Progenitor cell of endocrine pancreas (in vitro differentiated cells): ENCODE measurements around the gene GPS1. TPM values are rescaled to one million over a fixed set of nuclear protein-coding genes. Genes with fewer than 3 reads are reported as not detected.

Experiments used
- DNase-seq: peaks from one replicate; pipeline ENCODE4 v3.0.0; 2021; ENCODE audit warnings: low spot score; ENCODE audit not compliant: unreplicated experiment
- H3K27ac Mint-ChIP-seq: 2 replicates; pipeline ENCODE4 v1.8.0; 2021; ENCODE audit warnings: mild to moderate bottlenecking, moderate library complexity, mixed read lengths
- H3K27me3 Mint-ChIP-seq: 2 replicates; pipeline ENCODE4 v1.8.0; 2021; ENCODE audit warnings: mixed read lengths
- H3K36me3 Mint-ChIP-seq: 2 replicates; pipeline ENCODE4 v1.8.0; 2022; ENCODE audit warnings: mixed read lengths; ENCODE audit not compliant: insufficient read depth
- H3K4me1 Mint-ChIP-seq: 2 replicates; pipeline ENCODE4 v1.8.0; 2021; ENCODE audit warnings: low read depth, mixed read lengths
- H3K4me3 Mint-ChIP-seq: 2 replicates; pipeline ENCODE4 v1.8.0; 2021; ENCODE audit warnings: low read depth, mild to moderate bottlenecking, moderate library complexity, mixed read lengths
- H3K9me3 Mint-ChIP-seq: 2 replicates; pipeline ENCODE4 v1.8.0; 2021; ENCODE audit warnings: low read depth, mixed read lengths
- total RNA-seq: library from RNA; stranded (reverse); gene quantifications from 2 replicates; pipeline ENCODE4 v1.2.1, GENCODE V29; 2021
- TF ChIP-seq, protein P1 (sequence below): fragments of 200-600 bp; sonication (generic); IDR thresholded peaks from one replicate; pipeline ENCODE4 v1.5.0; 2021; ENCODE audit warnings: antibody characterized with exemption, mild to moderate bottlenecking; ENCODE audit not compliant: unreplicated experiment

The GPS1 gene
- total RNA-seq, 1 donor from 2014 or later = 137 TPM

DNA sequence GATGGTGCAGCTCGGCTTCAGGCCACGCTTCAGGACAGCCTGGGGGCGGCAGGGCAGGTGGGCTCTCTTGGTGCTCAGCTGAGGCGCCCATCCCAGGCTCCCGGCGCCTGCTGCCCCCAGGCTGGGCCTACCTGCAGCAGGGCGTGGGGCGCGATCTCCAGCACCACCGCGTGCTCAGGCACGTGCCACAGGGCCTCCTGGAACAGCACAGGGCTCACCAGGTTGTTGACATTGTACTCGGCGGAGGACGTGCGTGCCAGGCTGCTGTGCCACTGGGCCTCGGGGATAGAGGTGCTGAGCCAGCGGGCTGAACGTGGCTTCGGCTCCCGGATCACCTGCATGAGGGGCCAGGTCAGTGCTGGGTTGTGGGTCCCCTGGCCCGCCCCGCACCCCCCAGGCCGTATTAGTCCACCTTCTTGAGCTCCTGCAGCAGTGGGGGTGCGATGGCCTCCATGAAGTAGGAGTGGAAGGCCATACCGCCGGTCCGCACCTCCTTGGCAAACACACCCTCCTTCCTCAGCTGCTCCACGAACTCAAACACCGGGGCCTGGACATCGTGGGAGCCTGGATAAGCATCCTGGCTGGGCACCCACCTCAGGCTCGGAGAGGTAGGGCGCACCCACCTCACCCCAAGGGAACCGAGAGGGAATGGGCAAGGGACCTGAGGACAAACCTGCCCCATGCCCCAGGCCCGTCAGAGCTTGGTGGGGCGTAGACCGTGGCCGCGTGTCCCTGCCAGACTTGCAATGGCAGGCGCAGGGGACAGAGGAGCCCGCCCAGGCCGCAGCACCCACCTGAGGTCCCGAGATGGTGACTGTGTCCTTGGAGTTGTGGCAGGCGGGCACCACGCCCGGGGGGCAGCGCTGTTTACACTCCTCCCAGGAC is 37.4 kb downstream of the GPS1 start:
- Mint-ChIP-seq H3K27me3 (no peaks in the 10 kb centered on the region), H3K9me3 (no peaks in the 10 kb centered on the region), H3K4me1 (no peaks in the 10 kb centered on the region), H3K4me3 (no peak overlapping the region), H3K36me3 (peaks cover 3% of the 10 kb centered on the region), H3K27ac (no peak overlapping the region)
- TF ChIP-seq, protein P1, sequence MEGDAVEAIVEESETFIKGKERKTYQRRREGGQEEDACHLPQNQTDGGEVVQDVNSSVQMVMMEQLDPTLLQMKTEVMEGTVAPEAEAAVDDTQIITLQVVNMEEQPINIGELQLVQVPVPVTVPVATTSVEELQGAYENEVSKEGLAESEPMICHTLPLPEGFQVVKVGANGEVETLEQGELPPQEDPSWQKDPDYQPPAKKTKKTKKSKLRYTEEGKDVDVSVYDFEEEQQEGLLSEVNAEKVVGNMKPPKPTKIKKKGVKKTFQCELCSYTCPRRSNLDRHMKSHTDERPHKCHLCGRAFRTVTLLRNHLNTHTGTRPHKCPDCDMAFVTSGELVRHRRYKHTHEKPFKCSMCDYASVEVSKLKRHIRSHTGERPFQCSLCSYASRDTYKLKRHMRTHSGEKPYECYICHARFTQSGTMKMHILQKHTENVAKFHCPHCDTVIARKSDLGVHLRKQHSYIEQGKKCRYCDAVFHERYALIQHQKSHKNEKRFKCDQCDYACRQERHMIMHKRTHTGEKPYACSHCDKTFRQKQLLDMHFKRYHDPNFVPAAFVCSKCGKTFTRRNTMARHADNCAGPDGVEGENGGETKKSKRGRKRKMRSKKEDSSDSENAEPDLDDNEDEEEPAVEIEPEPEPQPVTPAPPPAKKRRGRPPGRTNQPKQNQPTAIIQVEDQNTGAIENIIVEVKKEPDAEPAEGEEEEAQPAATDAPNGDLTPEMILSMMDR = no peak
- DNase-seq = no peak

DNA sequence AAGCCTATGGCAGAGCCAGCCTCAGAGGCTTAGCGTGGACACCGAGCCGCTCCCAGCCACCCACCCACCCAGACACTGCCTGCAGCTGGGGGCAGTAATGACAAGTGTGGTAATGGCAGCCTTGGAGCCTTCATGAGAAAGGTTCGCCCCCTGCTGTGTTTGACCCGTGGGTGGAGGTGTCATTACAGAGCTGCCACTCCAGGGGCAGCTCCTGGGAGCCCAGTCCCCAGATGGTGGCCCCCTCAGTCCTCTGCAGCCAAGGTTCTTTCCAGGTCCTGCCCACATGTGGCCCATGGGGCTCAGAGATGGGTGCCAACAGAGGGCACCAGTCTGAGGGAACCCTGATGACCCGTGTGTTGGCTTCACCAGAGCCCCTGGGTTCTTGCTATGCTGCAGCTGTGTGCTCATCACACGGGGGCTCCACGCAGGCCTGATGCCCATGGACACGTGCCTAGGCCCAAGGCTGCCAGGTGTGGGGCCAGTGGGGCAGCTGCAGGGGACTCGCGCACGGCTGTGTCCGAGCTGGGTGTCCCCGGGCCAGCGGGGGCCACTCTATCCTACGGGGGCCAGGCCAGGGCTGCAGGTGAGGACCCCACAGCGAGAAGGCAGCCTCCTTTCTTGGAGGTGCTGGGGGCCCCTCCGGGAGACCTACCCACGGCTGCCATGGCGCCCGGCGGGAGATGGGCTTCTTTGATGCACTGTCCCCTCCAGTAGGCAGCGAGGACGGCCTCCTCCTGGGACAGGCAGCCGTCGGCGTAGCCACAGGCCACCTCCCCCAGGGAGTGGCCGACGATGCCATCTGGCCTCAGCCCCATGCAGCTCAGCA is 38.2 kb downstream of the GPS1 start:
- no peak overlapping the region for H3K4me3 Mint-ChIP-seq
- no peaks in the 10 kb centered on the region for H3K36me3 Mint-ChIP-seq
- no peaks in the 10 kb centered on the region for H3K27me3 Mint-ChIP-seq
- TF ChIP-seq, protein P1 = no peak
- no peak overlapping the region for H3K27ac Mint-ChIP-seq
- no peaks in the 10 kb centered on the region for H3K4me1 Mint-ChIP-seq
- no peak for DNase-seq
- no peaks in the 10 kb centered on the region for H3K9me3 Mint-ChIP-seq

DNA sequence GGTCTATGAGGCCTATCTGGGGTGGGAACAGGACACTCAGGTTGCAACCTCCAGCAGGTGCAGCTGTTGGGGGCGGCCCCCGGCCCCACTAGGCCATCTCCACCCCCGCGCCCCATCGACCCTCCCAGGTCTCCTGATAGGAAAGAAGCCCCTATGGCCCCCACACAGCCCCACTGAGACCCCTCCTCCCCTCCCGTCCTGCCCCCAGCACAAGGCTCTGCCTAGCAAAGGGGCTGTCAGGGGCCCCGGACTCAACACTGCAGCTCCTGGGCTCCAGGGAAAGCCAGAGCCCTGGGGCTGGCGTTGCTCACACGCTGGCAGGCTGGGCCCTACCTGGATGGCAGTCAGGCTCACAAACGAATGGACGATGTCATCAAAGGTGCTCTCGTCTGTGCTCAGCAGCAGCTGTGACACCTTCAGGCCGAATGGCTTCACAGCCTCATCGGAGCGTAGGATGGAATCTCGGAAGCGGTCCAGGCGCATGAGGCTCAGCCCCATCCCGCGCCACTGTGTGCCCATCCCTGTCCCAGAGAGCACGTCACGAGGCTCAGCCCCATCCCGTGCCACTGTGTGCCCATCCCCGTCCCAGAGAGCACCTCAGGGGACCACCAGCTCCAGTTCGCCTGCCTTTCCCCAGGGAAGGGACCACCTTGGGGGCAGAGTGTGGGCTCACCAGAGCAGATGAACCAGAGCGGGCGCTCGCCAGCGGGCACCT is 39.0 kb downstream of the GPS1 start:
- Mint-ChIP-seq H3K27ac (no peak overlapping the region), H3K27me3 (no peaks in the 10 kb centered on the region), H3K4me1 (no peaks in the 10 kb centered on the region), H3K36me3 (no peaks in the 10 kb centered on the region), H3K4me3 (no peak overlapping the region), H3K9me3 (no peaks in the 10 kb centered on the region)
- TF ChIP-seq, protein P1 = no peak
- DNase-seq = no peak

DNA sequence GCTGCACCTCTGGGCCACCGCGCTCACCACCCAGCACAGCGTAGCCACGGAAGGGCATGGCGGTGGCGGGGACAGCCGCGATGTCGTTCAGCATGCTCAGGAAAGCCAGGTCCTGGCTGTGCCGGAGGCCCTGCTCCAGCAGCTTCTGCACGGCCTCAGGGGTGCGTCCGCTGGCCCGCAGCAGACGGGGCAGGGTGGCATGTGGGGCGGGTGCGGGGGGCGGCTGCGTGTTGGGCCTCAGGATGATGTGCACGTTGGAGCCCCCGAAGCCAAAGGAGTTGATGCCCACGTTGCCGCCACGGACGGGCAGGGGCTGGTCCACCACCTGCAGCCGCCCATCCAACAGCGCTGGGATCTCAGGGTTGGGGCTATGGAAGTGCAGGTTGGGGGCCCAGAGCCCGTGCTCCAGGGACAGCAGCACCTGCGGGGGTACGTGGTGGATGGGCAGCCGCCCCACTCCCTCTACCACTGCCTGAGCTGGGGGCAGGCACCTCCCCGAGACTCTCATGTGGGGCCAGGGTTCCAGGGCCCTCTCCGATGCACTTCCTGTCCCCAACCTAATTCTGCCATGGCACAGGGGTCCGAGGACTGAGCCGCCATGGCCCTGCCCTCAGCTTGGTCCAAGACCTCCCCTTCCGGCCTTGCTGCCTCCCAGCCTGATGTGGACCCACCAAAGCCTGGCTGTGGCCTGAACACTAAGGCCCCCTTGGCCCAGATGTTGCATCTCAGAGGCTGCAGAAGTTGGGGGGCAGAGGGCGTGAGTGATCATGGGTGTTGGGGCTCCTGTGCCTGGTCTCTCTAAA is 39.8 kb downstream of the GPS1 start:
- DNase-seq = no peak
- Mint-ChIP-seq H3K27ac (no peak overlapping the region), H3K4me3 (no peak overlapping the region), H3K9me3 (no peaks in the 10 kb centered on the region), H3K27me3 (no peaks in the 10 kb centered on the region), H3K36me3 (no peaks in the 10 kb centered on the region), H3K4me1 (peaks cover 1% of the 10 kb centered on the region)
- TF ChIP-seq, protein P1 = no peak
